GM19397 (cell line): Measurements from ENCODE around the gene IFNA17.
A peak's percentile ranks its signal among the peaks of the same experiment; 100 is the strongest.
"Not testable (repeated sequence)": the region's sequence is repeated elsewhere in the genome, so short reads cannot be mapped to it uniquely, and the experiment has no call there.

Experiments used
- ATAC-seq: cut with Tn5 transposase; IDR thresholded peaks from one replicate; pipeline ENCODE4 v1.9.1; 2021; ENCODE audit warnings: mild to moderate bottlenecking, moderate library complexity; ENCODE audit not compliant: unreplicated experiment

The IFNA17 gene

GRCh38 chr9:21212160-21212559, 15.9 kb downstream of the IFNA17 start:
- ATAC-seq, result not testable (repeated sequence)

DNA sequence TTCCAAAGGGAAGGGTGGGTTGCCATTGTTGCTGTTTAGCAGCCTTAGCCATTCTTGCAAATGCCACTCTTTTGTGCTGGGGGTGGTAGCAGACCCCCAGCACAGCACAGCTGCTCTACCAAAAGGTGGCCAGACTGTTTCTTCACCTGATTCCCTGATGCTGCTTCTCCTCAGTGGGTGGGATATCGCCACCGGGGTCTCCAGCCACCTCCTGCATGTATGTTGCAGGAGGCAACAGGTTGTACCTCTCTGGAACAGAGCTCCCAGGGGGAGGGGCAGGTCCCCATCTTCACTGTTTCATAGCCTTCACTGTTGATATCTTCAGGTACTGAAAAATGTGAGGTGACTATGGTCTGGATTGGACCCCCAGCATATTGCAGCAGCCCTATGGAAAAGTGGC, 17.2 kb downstream of the IFNA17 start:
- ATAC-seq, result not testable (repeated sequence)

- no peak for ATAC-seq
These were observed 17.7 kb downstream of the IFNA17 start for GRCh38 chr9:21210311-21210710.

DNA sequence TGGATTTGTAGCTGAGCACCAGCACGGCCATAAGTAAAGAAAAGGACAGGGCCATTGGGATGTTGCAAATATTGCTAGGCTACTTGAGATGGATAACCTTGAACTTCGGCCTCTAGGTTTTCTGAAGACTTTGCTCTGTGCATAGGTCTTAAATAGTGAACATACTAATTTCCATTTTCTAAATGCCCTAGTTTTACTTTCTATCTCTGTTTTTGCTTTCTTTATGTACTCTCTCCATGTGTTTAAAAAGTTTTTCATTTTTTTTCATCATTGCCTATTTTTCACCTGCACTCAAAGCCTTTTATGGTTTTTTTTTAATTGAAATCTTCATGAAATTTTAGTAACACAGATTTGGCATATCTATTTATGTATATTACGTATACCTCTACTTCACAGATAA, 21.0 kb downstream of the IFNA17 start, which contains the start of gene IFNA10:
IFNA10 (minus strand) TSS at position 101 of the 400 bp plus-strand sequence; CDS start at position 55, 46 bp downstream.
- not testable (repeated sequence) for ATAC-seq

GRCh38 chr9:21205204-21205603, 22.8 kb downstream of the IFNA17 start:
- no peak for ATAC-seq

DNA sequence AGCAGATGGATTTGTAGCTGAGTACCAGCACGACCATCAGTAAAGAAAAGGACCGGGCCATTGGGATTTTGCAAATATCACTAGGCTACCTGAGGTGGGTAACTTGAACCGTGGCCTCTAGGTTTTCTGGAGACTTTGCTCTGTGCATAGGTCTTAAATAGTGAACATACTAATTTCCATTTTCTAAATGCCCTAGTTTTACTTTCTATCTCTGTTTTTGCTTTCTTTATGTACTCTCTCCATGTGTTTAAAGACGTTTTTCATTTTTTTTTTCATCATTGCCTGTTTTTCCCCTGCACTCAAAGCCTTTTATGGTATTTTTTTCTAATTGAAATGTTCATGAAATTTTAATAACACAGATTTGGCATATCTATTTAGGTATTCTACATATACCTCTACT, 25.9 kb downstream of the IFNA17 start, which contains the start of gene IFNA7:
IFNA7 (minus strand) TSS at position 101 of the 400 bp plus-strand sequence; CDS start at position 61, 40 bp downstream.
- not testable (repeated sequence) for ATAC-seq

DNA sequence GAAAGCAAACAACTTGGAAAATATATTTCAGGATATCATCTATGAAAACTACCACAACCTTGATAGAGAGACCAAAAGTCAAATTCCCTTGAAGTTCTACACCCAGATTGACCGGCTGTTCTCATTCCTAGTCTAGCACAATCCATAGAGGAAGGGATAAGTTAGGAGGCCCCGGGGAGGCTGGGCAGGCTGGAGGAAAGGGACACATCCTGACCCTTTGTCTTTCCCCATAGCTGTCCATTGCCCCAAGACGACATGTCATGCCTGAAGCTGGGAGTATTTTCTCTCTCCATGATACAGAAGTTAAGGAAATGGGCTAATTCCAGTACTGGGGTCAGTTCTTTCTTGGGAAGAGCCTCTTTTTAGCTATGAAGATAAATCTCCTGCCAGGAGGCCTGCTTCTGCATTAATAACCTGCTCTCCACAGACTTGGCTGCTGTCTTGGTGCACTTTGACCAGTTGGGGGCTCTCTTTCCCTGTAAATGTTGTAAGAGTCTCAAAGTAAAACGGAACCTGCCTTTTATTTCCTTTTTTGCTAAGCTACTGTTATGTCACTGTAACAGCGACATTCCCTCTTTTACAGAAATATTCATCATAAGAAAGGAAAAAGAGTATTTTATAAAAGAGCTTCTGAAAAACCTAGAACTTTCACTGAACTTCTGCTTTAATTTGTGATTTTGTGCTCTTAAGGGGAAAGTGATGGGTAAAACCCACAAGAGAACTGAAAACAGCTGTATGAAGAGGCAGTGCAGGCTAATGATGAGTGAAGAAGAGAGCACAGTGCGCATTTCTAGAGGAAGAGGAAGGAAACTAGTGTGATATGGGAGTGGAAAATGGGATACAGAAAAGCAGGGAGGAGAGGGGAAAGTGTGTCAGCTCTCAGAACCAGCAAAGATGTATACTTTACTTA, 32.9 kb downstream of the IFNA17 start:
- ATAC-seq, result peak; percentile 87

DNA sequence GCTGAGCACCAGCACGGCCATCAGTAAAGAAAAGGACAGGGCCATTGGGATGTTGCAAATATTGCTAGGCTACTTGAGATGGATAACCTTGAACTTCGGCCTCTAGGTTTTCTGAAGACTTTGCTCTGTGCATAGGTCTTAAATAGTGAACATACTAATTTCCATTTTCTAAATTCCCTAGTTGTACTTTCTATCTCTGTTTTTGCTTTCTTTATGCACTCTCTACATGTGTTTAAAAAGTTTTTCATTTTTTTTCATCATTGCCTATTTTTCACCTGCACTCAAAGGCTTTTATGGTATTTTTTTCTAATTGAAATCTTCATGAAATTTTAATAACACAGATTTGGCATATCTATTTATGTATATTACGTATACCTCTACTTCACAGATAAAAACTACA, 40.5 kb downstream of the IFNA17 start, which contains the start of gene IFNA4:
IFNA4 (minus strand) TSS at position 101 of the 400 bp plus-strand sequence; CDS start at position 45, 56 bp downstream.
- ATAC-seq, result not testable (repeated sequence)

- ATAC-seq, result peak; percentile 95
These were observed 44.9 kb downstream of the IFNA17 start for GRCh38 chr9:21182810-21183736.
